ENCODE results near the gene SH3RF2. TPM values are rescaled to one million over a fixed set of nuclear protein-coding genes. Genes with fewer than 3 reads are reported as not detected.

SH3RF2 gene
- total RNA-seq, 1 experiment from 2014 or later = 11.9 TPM

GRCh38 chr5:146042628-146043279 is 106.4 kb downstream of the SH3RF2 start:
- DNase-seq (ENCODE audit: low read depth) = peak; percentile 94

DNA sequence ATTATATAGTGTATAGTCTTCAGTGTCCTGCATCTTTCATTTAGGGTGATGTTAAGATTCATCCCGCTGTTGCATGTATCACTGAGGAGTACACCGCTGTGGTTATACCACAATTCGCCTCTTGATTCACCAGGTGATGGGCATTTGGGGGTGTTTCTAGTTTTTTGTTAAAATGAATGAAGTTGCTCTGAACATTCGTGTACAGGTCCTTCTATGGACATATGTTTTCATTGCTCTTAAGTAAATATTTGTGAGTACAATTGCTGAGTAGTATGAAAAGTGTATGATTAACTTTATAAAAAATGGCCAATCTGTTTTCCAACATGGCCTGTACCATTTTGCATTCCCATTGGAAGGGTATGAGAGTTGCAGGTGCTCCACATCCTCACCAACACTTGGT is 107.3 kb downstream of the SH3RF2 start:
- no peak for DNase-seq (ENCODE audit: low read depth)

DNA sequence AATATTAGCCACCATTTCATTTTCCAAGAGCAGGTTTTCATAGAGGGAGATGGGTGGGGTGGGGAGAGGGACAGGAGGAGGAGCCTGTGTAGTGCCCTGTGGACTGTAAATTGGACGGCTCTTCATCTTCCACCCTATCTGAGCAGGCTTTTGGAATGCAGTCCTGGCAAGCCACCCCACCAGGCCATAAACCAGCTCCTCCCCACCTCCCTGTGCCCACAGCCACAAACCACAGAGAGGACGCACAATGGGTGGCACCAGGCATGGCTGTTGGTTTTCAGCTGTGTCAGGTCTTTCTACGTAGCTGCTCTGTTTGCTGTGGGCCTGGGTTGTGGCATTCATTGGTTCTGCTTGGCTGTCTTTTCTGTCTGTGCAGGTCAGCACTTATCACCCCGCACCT is 111.0 kb downstream of the SH3RF2 start:
- peak; percentile 73 for DNase-seq (ENCODE audit: low read depth)

GRCh38 chr5:146048994-146049703 is 112.8 kb downstream of the SH3RF2 start:
- peak; percentile 76 for DNase-seq (ENCODE audit: low read depth)

- DNase-seq (ENCODE audit: low read depth) = no peak
These were observed 113.3 kb downstream of the SH3RF2 start for GRCh38 chr5:146049704-146050026.

- no peak for DNase-seq (ENCODE audit: low read depth)
These were observed 113.7 kb downstream of the SH3RF2 start for GRCh38 chr5:146050086-146050485.

DNA sequence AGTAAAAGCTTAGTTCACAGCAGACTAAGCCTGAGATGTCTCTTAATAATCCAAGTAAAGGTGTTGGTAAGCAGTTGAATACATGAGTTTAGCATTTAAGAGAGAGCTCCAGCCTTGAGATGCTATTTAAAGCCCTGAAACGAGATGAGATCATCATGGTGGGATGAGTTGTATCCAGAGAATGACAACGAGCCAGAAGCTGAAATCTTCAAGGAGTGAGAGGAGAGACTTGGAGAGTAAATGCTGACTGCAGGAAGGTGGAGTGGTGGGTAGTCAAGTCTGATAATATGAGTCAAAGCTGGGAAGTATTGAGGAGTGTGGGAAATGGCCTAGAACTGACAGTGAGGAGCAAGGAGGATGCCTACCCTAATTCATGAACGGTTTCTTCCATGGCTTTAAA is 115.3 kb downstream of the SH3RF2 start:
- peak; percentile 46 for DNase-seq (ENCODE audit: low read depth)

GRCh38 chr5:146052780-146053179 is 116.4 kb downstream of the SH3RF2 start:
- DNase-seq (ENCODE audit: low read depth) = no peak

DNA sequence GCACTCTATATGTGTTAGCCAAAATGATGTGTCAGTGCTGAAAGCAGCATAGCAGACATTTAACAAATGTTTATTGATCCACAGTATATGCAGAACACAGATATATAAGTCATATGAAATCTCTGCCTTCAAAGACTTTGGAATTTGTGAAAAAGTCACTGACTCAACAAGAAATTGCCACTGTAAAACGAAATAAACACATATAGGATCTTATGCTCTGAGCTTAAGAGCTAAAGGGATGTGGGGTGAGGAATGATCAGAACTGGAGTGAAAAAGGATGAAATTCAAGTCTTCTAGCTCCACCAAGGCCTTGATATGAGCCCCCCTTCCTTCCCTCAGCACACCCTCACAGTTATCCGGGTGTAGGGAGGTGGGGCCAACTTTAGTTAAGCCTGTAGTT is 119.1 kb downstream of the SH3RF2 start:
- no peak for DNase-seq (ENCODE audit: low read depth)

DNA sequence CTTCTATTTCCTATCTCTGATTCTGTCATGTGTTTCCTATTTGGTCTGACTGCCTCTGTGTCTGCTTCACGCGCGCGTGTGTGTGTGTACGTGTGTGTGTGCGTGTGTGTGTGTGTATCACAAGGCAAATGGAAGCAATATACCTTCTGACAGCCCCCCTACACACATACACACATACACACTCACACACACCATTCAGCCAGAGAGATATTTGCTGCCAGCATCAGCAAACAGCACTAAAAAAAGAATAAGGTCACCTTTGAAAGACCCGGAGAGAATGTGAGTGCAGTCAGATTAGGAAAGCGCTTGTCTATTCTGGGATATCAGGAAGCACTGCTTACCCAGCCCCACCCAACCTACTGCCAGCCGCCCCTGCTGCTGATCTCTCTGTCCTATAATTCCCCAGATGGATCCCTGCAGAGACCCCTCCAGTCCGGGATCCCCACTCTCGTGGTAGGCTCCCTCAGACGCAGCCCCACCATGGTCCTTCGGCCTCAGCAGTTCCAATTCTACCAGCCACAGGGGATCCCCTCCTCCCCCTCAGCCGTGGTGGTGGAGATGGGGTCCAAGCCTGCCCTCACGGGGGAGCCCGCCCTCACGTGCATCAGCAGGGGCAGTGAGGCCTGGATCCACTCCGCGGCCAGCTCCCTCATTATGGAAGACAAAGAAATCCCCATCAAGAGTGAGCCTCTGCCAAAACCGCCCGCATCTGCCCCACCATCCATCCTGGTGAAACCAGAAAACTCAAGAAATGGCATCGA is 123.3 kb downstream of the SH3RF2 start:
- no peak for DNase-seq (ENCODE audit: low read depth)

- DNase-seq (ENCODE audit: low read depth) = no peak
These were observed 123.8 kb downstream of the SH3RF2 start for GRCh38 chr5:146060221-146060585.

DNA sequence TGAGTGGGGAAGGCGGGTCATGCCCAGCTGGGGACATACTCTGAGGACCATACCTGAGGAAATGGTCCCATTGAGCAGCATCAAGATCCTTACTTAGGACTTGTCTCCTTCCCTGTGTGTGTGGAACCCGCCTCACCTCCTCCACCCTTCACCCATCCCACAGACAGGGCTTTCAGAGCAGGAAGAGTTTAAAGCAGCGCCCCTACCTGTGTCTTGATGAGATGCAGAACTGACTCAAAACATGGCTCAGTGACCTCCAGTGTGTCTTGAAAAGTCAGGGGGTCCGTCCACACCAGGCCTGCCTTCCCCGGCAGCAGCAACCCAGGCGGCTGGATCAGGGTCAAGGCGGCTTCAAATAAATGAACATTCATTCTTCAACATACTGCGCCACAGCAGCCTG is 130.6 kb downstream of the SH3RF2 start:
- DNase-seq (ENCODE audit: low read depth) = no peak

- DNase-seq (ENCODE audit: low read depth) = no peak
These were observed 131.8 kb downstream of the SH3RF2 start for GRCh38 chr5:146068206-146068605.

DNA sequence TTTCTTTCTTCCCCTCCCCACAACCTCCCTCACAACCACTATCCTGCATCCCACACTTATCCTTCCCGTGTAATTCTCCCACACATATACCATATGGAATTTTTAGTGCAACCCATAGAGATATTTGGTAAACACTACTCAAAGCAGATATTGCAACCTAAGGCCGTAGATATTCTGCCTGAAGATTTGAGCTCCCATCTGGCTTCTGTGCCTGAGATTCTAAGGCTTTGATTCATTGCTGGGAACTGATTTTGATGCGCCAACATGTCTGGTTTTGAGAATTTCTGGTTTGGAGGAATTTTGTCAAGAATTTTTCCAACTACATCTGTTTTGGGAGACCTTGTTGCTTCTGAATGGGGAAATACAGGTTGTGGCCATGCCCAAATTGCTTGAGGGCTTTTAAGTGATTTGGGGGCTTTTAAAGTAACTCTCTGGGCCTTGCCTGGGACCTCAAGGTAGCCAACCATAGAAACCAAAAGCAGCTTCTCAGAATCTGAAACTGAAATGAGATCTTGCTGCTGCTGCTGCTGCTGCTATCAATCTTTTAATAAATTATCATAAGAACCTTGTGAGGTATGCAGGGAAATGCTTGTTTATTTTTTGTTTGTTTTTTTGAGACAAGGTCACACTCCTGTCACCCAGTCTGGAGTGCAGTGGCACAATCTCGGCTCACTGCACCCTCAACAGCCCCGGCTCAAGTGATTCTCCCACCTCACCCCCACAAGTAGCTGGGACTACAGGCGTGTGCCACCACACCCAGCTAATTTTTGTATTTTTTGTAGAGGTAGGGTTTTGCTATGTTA is 132.8 kb downstream of the SH3RF2 start:
- DNase-seq (ENCODE audit: low read depth) = no peak

GRCh38 chr5:146069780-146070099 is 133.4 kb downstream of the SH3RF2 start:
- no peak for DNase-seq (ENCODE audit: low read depth)

- DNase-seq (ENCODE audit: low read depth) = no peak
These were observed 134.4 kb downstream of the SH3RF2 start for GRCh38 chr5:146070746-146071145.

DNA sequence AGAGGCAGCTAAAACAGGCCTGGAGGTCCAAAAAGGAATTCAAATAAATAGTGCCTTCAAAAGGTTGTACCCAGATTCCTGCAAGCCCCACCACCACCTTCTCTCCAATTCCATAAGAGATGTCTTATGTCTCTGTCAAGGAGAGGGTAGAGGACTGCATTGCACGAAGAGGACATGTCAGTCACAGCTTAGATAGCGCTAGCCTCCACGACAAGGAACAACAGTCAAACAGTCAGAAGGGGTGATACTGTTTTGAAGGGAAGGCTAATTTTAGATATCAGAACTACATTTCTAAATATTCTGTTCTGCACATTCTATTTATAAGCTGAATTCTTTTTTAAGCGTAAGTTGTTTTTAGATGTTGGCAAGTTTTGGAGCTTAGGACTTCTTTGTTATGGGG is 134.8 kb downstream of the SH3RF2 start:
- DNase-seq (ENCODE audit: low read depth) = no peak

DNA sequence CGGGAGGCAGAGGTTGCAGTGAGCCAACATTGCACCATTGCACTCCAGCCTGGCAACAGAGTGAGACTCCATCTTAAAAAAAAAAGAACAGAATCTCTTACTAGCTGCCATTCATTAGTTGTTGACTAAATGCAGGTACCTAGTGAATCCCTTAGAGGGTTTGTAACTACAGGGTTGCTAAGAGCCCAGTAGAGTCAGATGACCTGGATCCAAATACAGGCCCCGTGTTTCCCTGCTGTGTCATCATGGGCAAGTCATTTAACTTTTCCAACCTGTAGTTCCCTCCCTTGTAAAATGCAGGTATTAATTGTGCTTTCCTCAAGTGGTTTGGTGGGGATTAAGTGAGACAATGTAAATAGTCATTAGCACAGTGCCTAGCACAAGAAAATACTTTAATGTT is 136.2 kb downstream of the SH3RF2 start:
- DNase-seq (ENCODE audit: low read depth) = no peak

GRCh38 chr5:146073239-146073900 is 137.0 kb downstream of the SH3RF2 start:
- no peak for DNase-seq (ENCODE audit: low read depth)

GRCh38 chr5:146076028-146076427 is 139.7 kb downstream of the SH3RF2 start:
- no peak for DNase-seq (ENCODE audit: low read depth)

DNA sequence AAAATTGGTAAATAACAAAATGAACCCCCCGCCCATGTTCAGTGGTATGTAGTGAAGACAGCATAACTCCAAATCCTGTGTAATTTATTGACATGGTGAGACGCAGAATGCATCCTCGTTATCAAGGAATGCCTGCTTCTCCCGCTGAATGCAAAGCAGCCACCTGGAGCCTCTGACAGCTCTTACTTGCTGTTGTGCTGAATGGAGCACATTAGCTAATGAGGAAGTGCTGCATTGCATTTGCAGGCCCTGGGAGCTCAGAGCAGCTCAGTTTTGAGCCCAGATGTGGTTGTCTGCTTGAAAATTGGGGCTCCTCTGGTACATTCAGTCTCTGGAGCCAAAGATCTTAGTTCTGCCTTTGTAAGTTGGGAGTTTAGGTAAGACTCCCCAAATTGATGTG is 140.1 kb downstream of the SH3RF2 start:
- DNase-seq (ENCODE audit: low read depth) = no peak

- DNase-seq (ENCODE audit: low read depth) = no peak
These were observed 142.2 kb downstream of the SH3RF2 start for GRCh38 chr5:146078566-146078965.
